Kidney glomerular epithelial cell (primary cell): ENCODE results near the gene DUX4.
"Not testable (repeated sequence)": the region's sequence is repeated elsewhere in the genome, so short reads cannot be mapped to it uniquely, and the experiment has no call there.

Experiments used
- DNase-seq: peaks from one replicate; lab custom pipeline; 2025; lab: John Stamatoyannopoulos, UW

The DUX4 gene

DNA sequence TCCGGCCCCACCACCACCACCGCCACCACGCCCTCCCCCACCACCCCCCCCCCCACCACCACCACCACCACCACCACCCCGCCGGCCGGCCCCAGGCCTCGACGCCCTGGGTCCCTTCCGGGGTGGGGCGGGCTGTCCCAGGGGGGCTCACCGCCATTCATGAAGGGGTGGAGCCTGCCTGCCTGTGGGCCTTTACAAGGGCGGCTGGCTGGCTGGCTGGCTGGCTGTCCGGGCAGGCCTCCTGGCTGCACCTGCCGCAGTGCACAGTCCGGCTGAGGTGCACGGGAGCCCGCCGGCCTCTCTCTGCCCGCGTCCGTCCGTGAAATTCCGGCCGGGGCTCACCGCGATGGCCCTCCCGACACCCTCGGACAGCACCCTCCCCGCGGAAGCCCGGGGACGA lies at the start of gene DUX4:
DUX4 (plus strand) TSS at position 347 of the 400 bp plus-strand sequence; CDS start at position 347, 0 bp downstream.
- not testable (repeated sequence) for DNase-seq

DNA sequence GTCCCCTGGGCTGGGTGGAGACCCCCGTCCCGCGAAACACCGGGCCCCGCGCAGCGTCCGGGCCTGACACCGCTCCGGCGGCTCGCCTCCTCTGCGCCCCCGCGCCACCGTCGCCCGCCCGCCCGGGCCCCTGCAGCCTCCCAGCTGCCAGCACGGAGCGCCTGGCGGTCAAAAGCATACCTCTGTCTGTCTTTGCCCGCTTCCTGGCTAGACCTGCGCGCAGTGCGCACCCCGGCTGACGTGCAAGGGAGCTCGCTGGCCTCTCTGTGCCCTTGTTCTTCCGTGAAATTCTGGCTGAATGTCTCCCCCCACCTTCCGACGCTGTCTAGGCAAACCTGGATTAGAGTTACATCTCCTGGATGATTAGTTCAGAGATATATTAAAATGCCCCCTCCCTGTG lies 1.9 kb downstream of the DUX4 start:
- not testable (repeated sequence) for DNase-seq

DNA sequence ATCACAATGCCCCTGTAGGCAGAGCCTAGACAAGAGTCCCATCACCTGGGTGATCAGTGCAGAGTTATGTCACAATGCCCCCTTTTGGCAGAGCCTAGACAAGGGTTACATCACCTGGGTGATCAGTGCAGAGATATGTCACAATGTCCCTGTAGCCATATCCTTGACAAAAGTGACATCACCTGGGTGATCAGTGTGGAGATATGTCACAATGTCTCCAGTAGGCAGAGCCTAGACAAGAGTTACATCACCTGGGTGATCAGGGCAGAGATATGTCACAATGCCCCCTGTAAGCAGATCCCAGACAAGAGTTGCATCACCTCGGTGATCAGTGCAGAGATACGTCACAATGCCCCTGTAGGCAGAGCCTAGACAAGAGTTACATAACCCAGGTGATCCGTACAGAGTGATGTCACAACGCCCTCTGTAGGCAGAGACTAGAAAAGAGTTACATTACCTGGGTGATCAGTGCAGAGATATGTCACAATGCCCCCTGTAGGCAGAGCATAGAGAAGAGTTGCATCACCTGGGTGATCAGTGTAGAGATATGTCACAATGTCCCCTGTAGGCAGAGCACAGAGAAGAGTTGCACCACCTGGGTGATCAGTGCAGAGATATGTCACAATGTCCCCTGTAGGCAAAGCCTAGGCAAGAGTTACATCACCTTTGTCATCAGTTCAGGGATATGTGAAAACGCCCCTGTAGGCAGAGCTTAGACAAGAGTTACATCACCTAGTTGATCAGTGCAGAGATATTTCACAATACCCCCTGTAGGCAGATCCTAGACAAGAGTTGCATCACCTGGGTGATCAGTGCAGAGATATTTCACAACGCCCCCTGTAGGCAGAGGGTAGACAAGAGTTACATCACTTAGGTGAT lies 4.4 kb downstream of the DUX4 start:
- not testable (repeated sequence) for DNase-seq

DNA sequence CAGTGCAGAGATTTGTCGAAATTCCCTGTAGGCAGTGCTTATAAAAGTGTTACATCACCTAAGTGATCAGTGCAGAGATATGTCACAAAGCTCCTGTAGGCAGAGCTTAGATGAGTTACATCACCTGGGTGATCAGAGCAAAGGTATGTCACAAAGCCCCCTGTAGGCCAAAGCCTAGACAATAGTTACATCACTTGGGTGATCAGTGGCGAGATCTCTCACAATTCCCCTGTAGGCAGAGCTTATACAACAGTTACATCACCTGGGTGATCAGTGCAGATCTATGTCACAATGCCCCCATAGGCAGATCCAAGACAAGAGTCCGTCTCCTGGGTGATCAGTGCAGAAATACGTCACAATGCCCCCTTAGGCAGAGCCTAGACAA lies 5.0 kb downstream of the DUX4 start:
- DNase-seq, result not testable (repeated sequence)

DNA sequence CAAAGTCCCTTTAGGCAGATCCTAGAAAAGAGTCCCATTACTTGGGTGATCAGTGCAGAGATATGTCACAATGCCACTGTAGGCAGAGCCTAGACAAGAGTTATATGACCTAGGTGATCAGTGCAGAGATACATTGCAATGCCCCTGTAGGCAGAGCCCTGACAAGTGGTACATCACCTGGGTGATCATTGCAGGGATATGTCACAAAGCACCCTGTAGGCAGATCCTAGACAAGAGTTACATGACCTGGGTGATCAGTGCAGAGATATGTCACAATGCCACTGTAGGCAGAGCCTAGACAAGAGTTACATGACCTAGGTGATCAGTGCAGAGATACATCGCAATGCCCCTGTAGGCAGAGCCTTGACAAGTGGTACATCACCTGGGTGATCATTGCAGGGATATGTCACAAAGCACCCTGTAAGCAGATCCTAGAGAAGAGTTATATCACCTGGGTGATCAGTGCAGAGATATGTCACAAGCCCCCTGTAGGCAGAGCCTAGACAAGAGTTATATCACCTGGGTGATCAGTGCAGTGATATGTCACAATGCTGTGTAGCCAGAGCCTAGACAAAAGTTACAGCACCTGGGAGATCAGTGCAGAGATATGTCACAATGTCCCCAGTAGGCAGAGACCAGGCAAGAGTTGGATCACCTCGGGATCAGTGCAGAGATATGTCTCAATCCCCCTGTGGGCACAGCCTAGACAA lies 5.6 kb downstream of the DUX4 start:
- not testable (repeated sequence) for DNase-seq

DNA sequence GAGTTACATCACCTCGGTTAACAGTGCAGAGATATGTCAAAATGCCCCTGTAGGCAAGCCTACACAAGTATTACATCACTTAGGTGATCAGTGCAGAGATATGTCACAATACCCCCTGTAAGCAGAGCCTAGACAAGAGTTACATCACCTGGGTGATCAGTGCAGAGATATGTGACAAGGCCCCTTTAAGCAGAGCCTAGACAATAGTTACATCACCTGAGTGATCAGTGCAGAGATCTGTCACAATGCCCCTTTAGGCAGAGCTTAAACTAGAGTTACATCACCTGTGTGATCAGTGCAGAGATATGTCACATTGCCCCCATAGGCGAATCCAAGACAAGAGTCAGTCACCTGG lies 6.1 kb downstream of the DUX4 start:
- DNase-seq, result not testable (repeated sequence)

DNA sequence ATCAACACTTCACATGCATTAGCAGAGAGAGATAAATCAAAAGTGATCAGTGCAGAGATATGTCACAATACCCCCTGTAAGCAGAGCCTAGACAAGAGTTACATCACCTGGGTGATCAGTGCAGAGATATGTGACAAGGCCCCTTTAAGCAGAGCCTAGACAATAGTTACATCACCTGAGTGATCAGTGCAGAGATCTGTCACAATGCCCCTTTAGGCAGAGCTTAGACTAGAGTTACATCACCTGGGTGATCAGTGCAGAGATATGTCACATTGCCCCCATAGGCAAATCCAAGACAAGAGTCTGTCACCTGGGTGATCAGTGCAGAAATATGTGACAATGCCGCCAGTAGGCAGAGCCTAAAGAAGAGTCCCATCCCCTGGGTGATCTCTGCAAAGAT lies 7.4 kb downstream of the DUX4 start:
- not testable (repeated sequence) for DNase-seq

DNA sequence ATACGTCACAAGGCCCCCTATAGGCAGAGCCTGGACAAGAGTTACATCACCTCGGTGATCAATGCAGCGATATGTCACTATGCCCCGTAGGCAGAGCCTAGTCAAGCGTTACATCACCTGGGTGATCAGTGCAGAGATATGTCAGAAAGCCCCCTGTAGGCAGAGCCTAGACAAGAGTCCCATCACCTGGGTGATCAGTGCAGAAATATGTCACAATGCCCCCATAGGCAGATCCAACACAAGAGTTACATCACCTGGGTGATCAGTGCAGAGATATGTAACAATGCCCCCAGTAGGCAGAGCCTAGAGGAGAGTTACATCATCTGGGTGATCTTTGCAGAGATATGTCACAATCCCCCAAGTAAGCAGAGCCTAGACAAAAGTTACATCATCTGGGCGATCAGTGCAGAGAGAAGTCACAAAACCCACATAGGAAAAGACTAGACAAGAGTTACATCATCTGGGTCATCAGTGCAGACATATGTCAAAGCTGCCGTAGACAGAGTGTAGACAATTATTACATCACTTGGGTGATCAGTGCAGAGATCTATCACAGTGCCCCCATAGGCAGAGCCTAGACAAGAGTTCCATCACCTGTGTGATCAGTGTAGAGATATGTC lies 8.0 kb downstream of the DUX4 start:
- not testable (repeated sequence) for DNase-seq

DNA sequence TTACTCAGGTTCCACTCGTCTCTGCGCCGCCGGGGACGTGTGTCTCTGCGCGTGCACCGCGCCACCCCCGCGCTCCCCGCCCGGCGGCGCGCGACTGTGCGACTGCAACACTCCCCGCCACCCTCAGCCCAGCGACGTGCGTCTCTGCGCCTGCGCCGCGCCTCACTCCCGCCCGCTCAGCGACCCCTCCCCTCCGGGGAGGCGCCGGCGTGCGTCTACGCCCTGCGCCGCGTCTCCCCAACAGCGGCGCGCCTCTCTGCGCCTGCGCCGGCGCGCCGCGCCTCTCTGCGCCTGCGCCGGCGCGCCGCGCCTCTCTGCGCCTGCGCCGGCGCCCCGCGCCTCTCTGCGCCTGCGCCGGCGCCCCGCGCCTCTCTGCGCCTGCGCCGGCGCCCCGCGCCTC lies 29.9 kb downstream of the DUX4 start:
- not testable (repeated sequence) for DNase-seq
